Upper lobe of left lung (tissue), 4 donors: Measurements from ENCODE around the gene MAP1LC3B.

Source experiments
- POLR2A ChIP-seq, 4 donors: fragments of 450-650 bp; IDR thresholded peaks; one replicate each; pipeline ENCODE4 v1.5.1; 2016 to 2017; ENCODE audit warnings: antibody characterized with exemption in 4 of 4, mild to moderate bottlenecking in 2 of 4
- TF ChIP-seq, protein P1 (sequence below), 6 experiments: fragments of 450-650 bp in 4 of 6; fragments of 200-600 bp in 2 of 6; sonication (generic) in 2 of 6; IDR thresholded peaks; one replicate each; pipeline ENCODE4 v1.5.1; 2016 to 2019; ENCODE audit warnings: antibody characterized with exemption in 6 of 6

DNA sequence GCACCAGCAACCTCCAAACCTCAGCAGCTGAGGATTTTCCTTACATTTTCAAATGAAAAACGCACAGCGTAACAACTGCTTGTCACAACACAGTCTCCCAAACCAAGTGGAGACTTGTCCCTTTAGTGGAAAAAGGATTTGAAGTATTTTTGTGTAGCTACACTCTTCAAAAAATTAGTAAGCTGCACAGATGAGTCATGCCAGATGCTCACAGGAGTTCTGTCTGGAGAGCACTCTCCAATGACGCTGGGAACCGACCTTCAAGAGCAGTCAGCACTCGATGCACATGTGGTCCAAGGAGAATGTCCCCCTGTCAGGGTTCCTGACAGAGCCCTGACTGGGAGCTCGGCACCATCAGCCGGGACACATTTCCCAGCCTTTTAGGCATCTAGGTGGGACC lies 39.8 kb downstream of the MAP1LC3B start:
- TF ChIP-seq POLR2A (IDR thresholded peaks at IDR 0.05), result no peak
- TF ChIP-seq, protein P1, sequence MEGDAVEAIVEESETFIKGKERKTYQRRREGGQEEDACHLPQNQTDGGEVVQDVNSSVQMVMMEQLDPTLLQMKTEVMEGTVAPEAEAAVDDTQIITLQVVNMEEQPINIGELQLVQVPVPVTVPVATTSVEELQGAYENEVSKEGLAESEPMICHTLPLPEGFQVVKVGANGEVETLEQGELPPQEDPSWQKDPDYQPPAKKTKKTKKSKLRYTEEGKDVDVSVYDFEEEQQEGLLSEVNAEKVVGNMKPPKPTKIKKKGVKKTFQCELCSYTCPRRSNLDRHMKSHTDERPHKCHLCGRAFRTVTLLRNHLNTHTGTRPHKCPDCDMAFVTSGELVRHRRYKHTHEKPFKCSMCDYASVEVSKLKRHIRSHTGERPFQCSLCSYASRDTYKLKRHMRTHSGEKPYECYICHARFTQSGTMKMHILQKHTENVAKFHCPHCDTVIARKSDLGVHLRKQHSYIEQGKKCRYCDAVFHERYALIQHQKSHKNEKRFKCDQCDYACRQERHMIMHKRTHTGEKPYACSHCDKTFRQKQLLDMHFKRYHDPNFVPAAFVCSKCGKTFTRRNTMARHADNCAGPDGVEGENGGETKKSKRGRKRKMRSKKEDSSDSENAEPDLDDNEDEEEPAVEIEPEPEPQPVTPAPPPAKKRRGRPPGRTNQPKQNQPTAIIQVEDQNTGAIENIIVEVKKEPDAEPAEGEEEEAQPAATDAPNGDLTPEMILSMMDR (IDR thresholded peaks at IDR 0.05), result no peak
